Large intestine (tissue), 3 donors: ENCODE data around the gene RTP3. TPM values are rescaled to one million over a fixed set of nuclear protein-coding genes. Genes with fewer than 3 reads are reported as not detected.
"Not testable (repeated sequence)": the region's sequence is repeated elsewhere in the genome, so short reads cannot be mapped to it uniquely, and the experiment has no call there.

Experiments used
- DNase-seq, 2 donors: peaks; one replicate each; pipeline versions ENCODE4 v3.0.0 to v3.0.0-alpha.2; 2013
- H3K27ac ChIP-seq: one replicate; pipeline ENCODE4 v1.5.1; 2013; ENCODE audit warnings: low read length
- H3K27me3 ChIP-seq: 2 replicates; pipeline ENCODE4 v1.6.1; 2013; ENCODE audit warnings: low read length; ENCODE audit not compliant: control insufficient read depth, insufficient read depth
- H3K36me3 ChIP-seq: 2 replicates; pipeline ENCODE4 v1.6.1; 2013; ENCODE audit warnings: low read length; ENCODE audit not compliant: control insufficient read depth, insufficient read depth
- H3K4me1 ChIP-seq: one replicate; pipeline ENCODE4 v1.6.1; 2013; ENCODE audit warnings: low read length; ENCODE audit not compliant: control insufficient read depth, insufficient read depth
- H3K4me3 ChIP-seq: one replicate; pipeline ENCODE4 v1.5.1; 2013; ENCODE audit warnings: low read length
- H3K9me3 ChIP-seq: one replicate; pipeline ENCODE4 v1.6.1; 2013; ENCODE audit warnings: mild to moderate bottlenecking, low read depth, low read length, moderate library complexity; ENCODE audit not compliant: control insufficient read depth
- WGBS: methylation state at CpG from one replicate; pipeline ENCODE4 v1.1.5; 2013; ENCODE audit warnings: low lambda C conversion rate; ENCODE audit not compliant: insufficient coverage; 5-methylcytosine and 5-hydroxymethylcytosine counted together
- polyA plus RNA-seq: library from polyadenylated mRNA; unstranded; fragments of 120-200 nt; gene quantifications from one replicate; pipeline ENCODE4 v1.2.1, GENCODE V29; 2013

RTP3 gene
- polyA plus RNA-seq, 1 donor: not detected

DNA sequence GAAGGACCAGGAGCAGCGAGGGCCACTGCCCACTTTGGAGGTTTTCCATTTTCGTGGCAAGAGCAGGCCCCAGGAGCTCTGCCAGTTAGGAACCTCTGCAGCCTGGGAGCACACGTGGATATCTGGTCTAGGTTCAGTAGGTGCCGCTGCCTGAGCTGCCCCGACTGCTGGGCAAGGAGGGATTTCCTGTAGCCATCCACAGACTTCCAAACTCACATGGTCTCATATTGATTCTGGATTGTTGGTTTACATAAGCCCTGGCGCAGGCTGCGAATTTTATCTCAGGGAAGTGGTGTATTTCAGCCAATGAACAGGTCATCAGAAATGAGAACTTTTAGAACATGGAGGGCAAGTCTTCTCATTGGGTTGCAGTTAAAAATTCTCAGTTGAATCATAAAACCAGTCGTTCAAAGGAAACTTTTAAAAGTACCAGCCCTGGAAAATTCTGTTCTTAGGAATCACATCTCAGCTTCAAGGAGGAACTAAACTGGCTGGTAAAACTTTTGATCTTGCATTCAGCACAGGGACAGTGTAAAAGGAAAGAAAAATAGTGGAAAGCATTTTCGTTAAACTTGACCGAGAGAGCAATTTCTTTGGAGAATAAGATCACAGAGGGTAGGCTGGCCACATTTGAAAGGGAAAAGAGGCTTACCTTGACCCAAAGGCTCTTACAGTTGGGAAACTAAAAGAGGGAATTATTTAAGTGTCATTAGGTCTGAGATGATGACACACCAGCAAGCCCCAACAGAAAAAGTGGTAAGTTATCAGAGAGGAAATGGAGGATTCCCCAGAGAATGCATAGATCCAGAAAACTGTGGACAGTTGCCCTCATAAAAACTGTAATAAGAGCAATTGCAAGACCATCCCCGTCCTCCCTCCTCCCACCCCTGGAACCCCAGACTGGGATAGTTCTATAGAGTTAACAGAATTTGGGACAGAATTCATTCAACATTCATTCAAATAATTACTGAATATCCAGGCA, 6.4 kb upstream of the RTP3 start:
- H3K27ac ChIP-seq: no peak overlapping the region
- H3K4me3 ChIP-seq: no peak overlapping the region
- H3K9me3 ChIP-seq: no peaks in the 10 kb centered on the region
- no peaks in the 10 kb centered on the region for H3K36me3 ChIP-seq
- DNase-seq: no peak
- 71% methylated on average over 1 of the region's 11 CpGs for WGBS
- no peaks in the 10 kb centered on the region for H3K27me3 ChIP-seq
- H3K4me1 ChIP-seq: peaks cover 12% of the 10 kb centered on the region

DNA sequence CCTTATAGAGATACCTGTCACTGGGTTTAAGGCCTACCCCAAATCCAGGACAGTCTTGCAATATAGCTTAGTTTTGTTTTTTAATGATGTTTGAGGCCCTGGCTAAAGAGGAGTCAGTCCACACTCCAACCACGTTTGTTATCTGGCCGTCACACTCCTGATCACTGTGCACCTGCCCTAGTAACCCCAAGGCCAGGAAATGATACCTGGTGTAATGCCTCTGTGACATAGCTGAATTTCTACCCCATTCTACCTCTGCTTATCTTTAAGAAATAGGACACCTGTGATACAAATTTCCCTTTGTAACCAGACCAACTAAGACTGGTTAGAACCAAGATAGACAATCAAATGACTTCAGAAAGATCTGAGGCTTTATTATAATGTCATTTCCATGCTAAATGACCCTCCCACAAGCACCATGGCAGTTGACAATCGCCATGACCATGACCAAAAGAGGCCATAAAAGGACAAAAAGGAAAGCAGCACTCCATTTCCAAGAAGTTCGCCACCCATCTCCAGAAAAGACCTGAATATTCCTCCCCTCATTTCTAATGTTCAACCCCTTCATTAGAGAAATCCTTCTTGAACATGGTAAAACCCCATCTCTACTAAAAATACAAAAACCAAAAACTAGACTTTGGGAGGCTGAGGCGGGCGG, 4.8 kb upstream of the RTP3 start:
- H3K27ac ChIP-seq: no peak overlapping the region
- no CpG with 5 or more reads among the region's 6 CpGs for WGBS
- no peak overlapping the region for H3K4me3 ChIP-seq
- no peaks in the 10 kb centered on the region for H3K9me3 ChIP-seq
- no peaks in the 10 kb centered on the region for H3K36me3 ChIP-seq
- H3K4me1 ChIP-seq: peaks cover 15% of the 10 kb centered on the region
- peak; percentile 35 to 65 for DNase-seq
- H3K27me3 ChIP-seq: no peaks in the 10 kb centered on the region

DNA sequence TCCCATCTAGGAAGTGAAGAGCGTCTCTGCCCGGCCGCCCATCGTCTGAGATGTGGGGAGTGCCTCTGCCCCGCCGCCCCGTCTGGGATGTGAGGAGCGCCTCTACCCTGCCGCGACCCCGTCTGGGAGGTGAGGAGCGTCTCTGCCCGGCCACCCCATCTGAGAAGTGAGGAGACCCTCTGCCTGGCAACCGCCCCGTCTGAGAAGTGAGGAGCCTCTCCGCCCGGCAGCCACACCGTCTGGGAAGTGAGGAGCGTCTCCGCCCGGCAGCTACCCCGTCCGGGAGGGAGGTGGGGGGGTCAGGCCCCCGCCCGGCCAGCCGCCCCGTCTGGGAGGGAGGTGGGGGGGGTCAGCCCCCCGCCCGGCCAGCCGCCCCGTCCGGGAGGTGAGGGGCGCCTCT, 3.3 kb upstream of the RTP3 start:
- H3K4me1 ChIP-seq, DNase-seq, H3K4me3 ChIP-seq, H3K27ac ChIP-seq, H3K27me3 ChIP-seq, H3K36me3 ChIP-seq, H3K9me3 ChIP-seq: not testable (repeated sequence)
- no CpG with 5 or more reads among the region's 33 CpGs for WGBS

DNA sequence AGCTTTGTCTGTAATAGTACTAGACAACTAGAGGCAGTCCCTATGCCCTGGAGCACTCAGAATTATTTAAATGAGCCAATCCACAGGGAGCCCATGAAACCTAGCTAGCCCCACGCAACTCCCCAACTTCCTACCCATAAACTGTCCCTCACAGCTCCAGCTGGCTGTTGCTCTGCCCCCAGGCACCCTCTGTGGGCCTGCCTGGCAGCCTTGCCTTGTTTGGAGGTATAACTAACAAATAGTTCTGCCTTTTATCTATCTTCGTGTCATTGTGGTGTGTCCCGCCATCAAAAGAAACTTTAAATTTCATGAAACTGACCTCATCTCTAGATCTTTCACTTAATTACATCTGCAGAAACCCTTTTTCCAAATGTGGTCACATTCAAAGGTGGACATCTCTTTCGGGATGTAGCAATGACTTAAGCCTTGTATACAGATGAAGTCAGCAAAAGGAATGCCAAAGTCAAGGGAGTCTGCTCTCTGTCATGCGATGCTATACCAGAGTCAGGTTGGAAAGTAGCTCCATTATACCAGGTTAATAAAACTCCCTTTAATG, 1.8 kb upstream of the RTP3 start:
- H3K27ac ChIP-seq: no peak overlapping the region
- WGBS: 80% methylated on average over 2 of the region's 5 CpGs
- H3K27me3 ChIP-seq: no peaks in the 10 kb centered on the region
- H3K4me1 ChIP-seq: peaks cover 9% of the 10 kb centered on the region
- no peaks in the 10 kb centered on the region for H3K9me3 ChIP-seq
- H3K4me3 ChIP-seq: no peak overlapping the region
- H3K36me3 ChIP-seq: no peaks in the 10 kb centered on the region
- no peak for DNase-seq

DNA sequence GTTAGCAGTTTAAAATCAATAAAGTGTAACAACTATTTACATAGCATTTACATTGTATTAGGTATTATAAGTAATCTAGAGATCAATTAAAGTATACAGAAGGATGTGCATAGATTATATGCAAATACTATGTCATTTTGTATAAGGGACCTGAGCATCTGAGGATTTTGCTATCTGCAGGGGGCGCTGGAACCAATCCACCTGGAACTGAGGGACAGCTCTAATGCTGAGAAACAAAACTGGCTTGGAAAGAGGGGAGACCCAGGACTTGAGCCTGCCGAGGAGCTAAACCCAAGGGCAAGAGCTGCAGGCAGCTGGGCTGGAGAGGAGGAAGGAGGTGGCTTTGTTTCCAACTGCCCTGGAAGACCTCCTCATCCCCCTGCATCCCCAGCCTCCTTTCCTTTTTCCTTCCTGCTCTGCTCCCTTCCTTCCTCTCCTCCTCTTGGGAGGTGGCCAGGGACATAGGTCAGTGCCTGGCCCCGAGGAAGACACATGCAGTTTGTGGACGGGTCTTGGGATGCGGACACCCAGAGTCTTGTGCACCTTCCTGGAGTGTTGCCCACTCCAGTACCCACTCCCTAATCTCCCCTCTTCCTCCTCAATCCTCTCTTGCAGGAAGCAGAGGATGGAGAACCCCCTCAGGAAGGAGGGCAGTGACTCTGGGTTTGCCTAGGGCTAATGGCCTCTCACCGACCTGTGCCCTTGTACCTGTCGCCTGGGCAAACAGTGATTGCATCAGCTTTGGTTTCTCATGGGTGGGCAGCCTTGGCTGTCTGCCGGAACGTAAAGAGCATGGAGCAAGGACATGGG, 825 bp upstream of the RTP3 start:
- Histone ChIP-seq H3K27me3 (no peaks in the 10 kb centered on the region), H3K4me1 (peaks cover 9% of the 10 kb centered on the region), H3K9me3 (no peaks in the 10 kb centered on the region), H3K36me3 (no peaks in the 10 kb centered on the region), H3K4me3 (no peak overlapping the region), H3K27ac (no peak overlapping the region)
- DNase-seq: no peak
- WGBS: no CpG with 5 or more reads among the region's 9 CpGs

DNA sequence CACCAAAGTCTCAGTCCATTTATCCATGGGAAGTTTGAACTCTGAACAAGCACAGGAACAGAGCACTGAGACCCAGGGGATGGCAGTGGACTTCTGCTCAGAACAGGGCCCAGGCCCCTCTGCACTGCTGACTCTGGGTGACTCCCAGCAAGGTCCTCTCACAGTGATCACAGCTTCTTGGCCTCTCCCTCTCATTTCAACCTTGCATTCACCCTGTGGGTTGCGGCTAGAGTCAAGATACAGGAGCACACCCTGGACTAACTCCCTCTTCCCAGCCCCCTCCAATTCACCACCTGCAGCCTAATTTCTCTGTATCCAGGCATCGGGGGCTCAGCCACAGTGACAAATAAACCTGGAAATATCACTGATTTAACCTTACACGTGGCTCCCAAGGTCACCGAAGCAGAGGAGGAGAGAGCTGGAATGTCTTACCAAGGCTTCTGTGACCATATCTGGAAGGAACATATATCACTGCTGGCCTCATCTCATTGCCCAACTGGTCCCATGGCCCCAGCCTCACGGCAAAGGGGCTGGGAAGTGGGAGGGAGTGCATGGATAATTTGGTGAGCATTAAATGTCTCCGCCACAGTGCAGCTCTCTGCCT, 1.2 kb downstream of the RTP3 start:
- no peaks in the 10 kb centered on the region for H3K36me3 ChIP-seq
- H3K4me3 ChIP-seq: no peak overlapping the region
- no CpG with 5 or more reads among the region's 6 CpGs for WGBS
- H3K27ac ChIP-seq: no peak overlapping the region
- no peaks in the 10 kb centered on the region for H3K9me3 ChIP-seq
- no peaks in the 10 kb centered on the region for H3K27me3 ChIP-seq
- peaks cover 6% of the 10 kb centered on the region for H3K4me1 ChIP-seq
- DNase-seq: peak in 1 of 2 donors; percentile 24

DNA sequence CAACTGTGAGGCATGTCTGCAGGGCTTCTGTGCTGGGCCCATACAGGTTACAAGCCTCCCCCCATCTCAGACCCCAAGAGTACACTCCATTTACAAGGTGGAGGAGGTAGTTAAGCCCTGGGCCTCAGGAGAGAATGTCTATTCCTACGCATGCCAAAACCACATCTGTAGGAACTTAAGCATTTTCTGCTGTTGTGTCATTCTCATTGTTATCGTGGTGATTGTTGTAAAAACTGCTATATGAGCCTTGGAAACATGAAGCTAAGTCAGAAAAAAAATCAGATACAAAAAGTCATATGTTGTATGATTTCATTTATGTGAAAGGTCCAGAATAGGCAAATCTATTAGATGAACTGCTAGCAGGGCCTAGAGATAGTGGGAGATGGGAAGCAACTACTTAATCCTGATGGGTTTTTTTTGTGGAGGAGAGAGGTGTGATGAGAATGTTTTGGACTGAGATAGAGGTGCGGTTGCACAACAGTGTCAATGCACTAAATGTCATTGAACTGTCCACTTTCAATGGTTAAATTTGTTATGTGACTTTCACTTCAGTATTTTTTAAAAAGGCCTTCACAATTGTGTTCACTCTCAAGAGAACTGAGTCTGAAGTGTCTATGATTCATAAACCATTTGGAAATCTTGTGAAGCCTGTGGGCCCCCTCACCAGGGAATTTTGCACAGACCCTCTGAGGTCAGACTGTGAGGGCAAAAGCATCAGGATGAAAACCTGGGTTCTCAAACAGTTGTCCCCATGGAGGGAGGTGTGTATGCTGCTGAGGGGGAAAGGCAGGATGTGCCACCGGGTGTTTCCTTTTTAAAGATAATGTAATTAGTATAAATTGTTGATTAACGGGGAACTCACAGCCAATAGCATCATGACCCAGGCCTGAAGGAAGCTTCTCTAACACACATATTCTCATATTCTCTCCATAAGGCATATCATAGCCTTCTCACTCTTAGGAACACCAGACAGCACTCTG, 3.2 kb downstream of the RTP3 start:
- WGBS: 100% methylated on average over 1 of the region's 5 CpGs
- Histone ChIP-seq H3K36me3 (no peaks in the 10 kb centered on the region), H3K27me3 (no peaks in the 10 kb centered on the region), H3K27ac (no peak overlapping the region), H3K9me3 (no peaks in the 10 kb centered on the region), H3K4me1 (peaks cover 6% of the 10 kb centered on the region), H3K4me3 (no peak overlapping the region)
- DNase-seq: no peak

DNA sequence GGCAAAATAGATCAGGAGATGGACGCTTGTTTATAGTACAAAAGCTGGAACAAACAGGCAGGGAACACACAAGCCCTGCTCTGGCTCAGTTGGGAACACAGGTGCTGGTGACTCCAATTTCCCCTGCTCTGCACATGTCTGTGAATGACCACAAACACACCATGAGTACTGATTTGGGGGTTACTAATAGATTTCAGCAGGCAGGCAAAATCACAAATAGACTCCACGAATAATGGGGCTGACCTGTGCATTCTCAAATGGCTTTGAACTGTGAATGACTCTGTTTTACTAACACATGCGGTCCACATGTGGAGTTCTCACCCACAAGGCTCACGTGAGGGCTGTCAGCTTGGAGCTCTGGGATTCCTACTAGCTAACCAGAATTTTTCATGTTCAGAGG, 3.9 kb downstream of the RTP3 start:
- H3K27ac ChIP-seq: no peak overlapping the region
- no peak overlapping the region for H3K4me3 ChIP-seq
- H3K27me3 ChIP-seq: peaks cover 2% of the 10 kb centered on the region
- peaks cover 6% of the 10 kb centered on the region for H3K4me1 ChIP-seq
- WGBS: no CpG with 5 or more reads among the region's 4 CpGs
- H3K9me3 ChIP-seq: no peaks in the 10 kb centered on the region
- no peak for DNase-seq
- H3K36me3 ChIP-seq: no peaks in the 10 kb centered on the region

DNA sequence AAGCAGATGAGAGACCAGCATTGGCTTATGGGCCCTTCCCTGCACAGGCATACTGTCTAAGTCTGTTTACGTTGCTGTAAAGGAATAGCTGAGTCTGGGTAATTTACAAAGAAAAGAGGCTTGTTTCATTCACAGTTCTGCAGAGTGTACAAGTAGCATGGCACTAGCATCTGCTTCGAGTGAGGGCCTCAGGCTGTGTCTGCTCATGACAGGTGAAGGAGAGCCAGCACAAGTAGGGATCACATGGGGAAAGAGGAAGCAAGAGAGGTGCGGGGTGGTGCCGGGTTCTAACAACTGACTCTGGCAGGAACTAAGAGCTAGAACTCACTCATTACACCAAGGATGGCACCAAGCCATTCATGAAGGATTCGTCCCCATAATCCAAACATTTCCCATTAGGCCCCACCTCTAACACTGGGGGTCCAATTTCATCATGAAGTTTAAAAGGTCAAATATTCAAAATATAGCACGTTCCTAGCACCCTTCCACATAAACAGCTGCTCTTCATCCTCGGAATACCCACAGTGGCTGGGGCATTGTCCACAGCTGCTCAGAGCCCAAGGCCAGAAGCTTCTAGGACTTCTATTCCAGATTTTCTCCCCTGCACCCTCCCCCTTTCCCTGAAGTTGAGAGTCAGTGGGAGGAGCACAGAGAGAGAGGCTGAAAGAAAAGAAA, 5.6 kb downstream of the RTP3 start:
- no peaks in the 10 kb centered on the region for H3K4me1 ChIP-seq
- H3K27me3 ChIP-seq: peaks cover 2% of the 10 kb centered on the region
- no peaks in the 10 kb centered on the region for H3K36me3 ChIP-seq
- no peaks in the 10 kb centered on the region for H3K9me3 ChIP-seq
- no peak overlapping the region for H3K4me3 ChIP-seq
- H3K27ac ChIP-seq: no peak overlapping the region
- DNase-seq: no peak
- 60% methylated on average over 1 of the region's 7 CpGs for WGBS
